OCI-LY1 (cell line): Measurements from ENCODE around the gene SLCO3A1.

Experiments used
- H2AFZ ChIP-seq: fragments of 200-600 bp; sonication (generic), shearing (Covaris generic); 2 replicates; pipeline ENCODE4 v1.6.0; 2014; ENCODE audit warnings: antibody characterized with exemption, mild to moderate bottlenecking, low read length
- H3F3A ChIP-seq: fragments of 200-600 bp; sonication (generic), shearing (Covaris generic); 2 replicates; pipeline ENCODE4 v1.6.0; 2014; ENCODE audit warnings: mild to moderate bottlenecking, antibody characterized with exemption, low read length, moderate library complexity; ENCODE audit not compliant: insufficient read depth
- H3K27ac ChIP-seq: fragments of 200-600 bp; sonication (generic); 2 replicates; pipeline ENCODE4 v1.5.1; 2014; ENCODE audit warnings: low read length, mixed run types, mild to moderate bottlenecking, low read depth; ENCODE audit not compliant: poor library complexity, severe bottlenecking
- H3K27me3 ChIP-seq: fragments of 200-600 bp; sonication (generic); 2 replicates; pipeline ENCODE4 v1.6.0; 2014; ENCODE audit warnings: antibody characterized with exemption, mild to moderate bottlenecking, low read length, moderate library complexity; ENCODE audit not compliant: insufficient read depth
- H3K36me3 ChIP-seq: fragments of 200-600 bp; sonication (generic); 2 replicates; pipeline ENCODE4 v1.6.1; 2014; ENCODE audit warnings: mild to moderate bottlenecking, antibody characterized with exemption, low read length, moderate library complexity, mixed read lengths; ENCODE audit not compliant: insufficient read depth
- H3K4me1 ChIP-seq: fragments of 200-600 bp; sonication (generic); 2 replicates; pipeline ENCODE4 v1.5.1; 2014; ENCODE audit warnings: mild to moderate bottlenecking, low read length, moderate library complexity; ENCODE audit not compliant: insufficient read depth, severe bottlenecking
- H3K4me2 ChIP-seq: fragments of 200-600 bp; sonication (generic), shearing (Covaris generic); 2 replicates; pipeline ENCODE4 v1.6.1; 2014; ENCODE audit warnings: low read length
- H3K4me3 ChIP-seq: fragments of 200-600 bp; sonication (generic); 2 replicates; pipeline ENCODE4 v1.5.1; 2014; ENCODE audit warnings: low read length, low read depth, mild to moderate bottlenecking, mixed read lengths; ENCODE audit not compliant: poor library complexity, severe bottlenecking
- H3K79me2 ChIP-seq: fragments of 200-600 bp; shearing (Covaris generic); 2 replicates; pipeline ENCODE4 v1.6.1; 2016; ENCODE audit warnings: mixed run types, low read length, mixed read lengths; ENCODE audit not compliant: insufficient read depth
- H3K9ac ChIP-seq: fragments of 200-600 bp; sonication (generic), shearing (Covaris generic); 2 replicates; pipeline ENCODE4 v1.6.1; 2014; ENCODE audit warnings: mild to moderate bottlenecking, low read length, mixed read lengths
- H3K9me2 ChIP-seq: fragments of 200-600 bp; sonication (generic), shearing (Covaris generic); 2 replicates; pipeline ENCODE4 v1.6.1; 2014; ENCODE audit warnings: low read depth, mild to moderate bottlenecking, low read length, mixed read lengths
- H3K9me3 ChIP-seq: fragments of 200-600 bp; shearing (Covaris generic); 2 replicates; pipeline ENCODE4 v1.6.1; 2014; ENCODE audit warnings: low read length, mixed read lengths
- H4K20me1 ChIP-seq: fragments of 200-600 bp; sonication (generic), shearing (Covaris generic); 2 replicates; pipeline ENCODE4 v1.6.0; 2016; ENCODE audit warnings: mild to moderate bottlenecking, low read length; ENCODE audit not compliant: insufficient read depth
- EZH2 ChIP-seq: fragments of 200-600 bp; sonication (generic), shearing (Covaris generic); IDR thresholded peaks from 2 replicates; pipeline ENCODE4 v1.8.0; 2017; ENCODE audit warnings: borderline replicate concordance, mixed run types, mild to moderate bottlenecking, antibody characterized with exemption, low read length, moderate library complexity, mixed read lengths
- TF ChIP-seq, protein P1 (sequence below): fragments of 200-600 bp; sonication (generic), shearing (Covaris generic); IDR thresholded peaks from 2 replicates; pipeline ENCODE4 v1.5.1; 2017; ENCODE audit warnings: mild to moderate bottlenecking, antibody characterized with exemption, low read length, moderate library complexity, mixed read lengths

Gene SLCO3A1

DNA sequence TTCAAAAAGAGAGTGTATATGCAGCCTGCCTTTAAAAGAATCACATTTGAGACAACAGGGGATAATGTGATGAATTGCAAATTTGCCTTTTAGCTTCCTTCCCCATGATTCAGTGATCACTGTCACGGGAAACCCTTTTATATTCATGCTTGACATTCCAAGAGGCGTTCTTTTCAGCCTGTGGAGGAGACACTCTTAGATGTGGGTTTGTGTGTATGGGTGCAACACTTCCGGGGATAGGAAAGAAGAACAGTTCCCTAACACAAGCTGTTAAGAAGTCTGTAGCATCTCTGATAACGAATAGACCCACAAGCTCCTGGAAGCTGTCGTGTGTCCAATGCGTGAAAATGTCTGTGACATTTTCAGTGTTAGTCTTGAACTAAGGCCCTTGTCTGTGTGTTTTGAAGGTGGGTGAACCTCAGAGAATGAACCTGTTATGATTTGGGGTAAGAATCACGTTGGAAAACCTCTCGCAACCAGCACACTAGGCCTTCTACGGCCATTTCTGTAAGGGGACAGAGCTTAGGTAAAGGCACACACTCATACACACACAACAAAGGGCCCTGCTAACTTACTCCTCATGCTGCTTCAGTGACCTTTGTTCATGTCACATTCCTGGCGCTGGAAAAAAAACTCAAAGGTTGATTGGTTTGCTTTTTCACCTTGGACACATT lies 311.0 kb downstream of the SLCO3A1 start:
- TF ChIP-seq EZH2 = no peak
- TF ChIP-seq, protein P1, sequence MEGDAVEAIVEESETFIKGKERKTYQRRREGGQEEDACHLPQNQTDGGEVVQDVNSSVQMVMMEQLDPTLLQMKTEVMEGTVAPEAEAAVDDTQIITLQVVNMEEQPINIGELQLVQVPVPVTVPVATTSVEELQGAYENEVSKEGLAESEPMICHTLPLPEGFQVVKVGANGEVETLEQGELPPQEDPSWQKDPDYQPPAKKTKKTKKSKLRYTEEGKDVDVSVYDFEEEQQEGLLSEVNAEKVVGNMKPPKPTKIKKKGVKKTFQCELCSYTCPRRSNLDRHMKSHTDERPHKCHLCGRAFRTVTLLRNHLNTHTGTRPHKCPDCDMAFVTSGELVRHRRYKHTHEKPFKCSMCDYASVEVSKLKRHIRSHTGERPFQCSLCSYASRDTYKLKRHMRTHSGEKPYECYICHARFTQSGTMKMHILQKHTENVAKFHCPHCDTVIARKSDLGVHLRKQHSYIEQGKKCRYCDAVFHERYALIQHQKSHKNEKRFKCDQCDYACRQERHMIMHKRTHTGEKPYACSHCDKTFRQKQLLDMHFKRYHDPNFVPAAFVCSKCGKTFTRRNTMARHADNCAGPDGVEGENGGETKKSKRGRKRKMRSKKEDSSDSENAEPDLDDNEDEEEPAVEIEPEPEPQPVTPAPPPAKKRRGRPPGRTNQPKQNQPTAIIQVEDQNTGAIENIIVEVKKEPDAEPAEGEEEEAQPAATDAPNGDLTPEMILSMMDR = no peak
- no peak overlapping the region for H3K27ac ChIP-seq

DNA sequence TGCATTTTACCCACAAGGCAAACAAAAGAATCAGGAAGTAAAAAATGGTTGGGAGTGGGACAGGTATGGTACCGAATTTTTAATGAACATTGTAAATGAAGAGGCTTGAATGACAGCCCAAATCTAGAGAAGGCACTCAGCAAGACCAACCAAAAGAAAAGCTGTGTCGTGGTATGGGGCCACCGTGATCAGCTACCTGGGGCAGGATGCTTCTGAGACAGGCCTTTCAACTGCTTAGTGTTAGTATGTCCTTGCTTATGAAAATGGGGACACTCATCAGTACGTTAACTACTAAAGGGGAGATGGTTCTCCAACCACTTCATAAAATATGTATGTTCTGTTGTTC lies 311.5 kb downstream of the SLCO3A1 start:
- H4K20me1 ChIP-seq = no peaks in the 10 kb centered on the region
- H3K9ac ChIP-seq = no peak overlapping the region
- no peak overlapping the region for H3K4me2 ChIP-seq
- H3K4me1 ChIP-seq = peaks cover 7% of the 10 kb centered on the region
- H2AFZ ChIP-seq = no peak overlapping the region
- TF ChIP-seq EZH2 = no peak
- TF ChIP-seq, protein P1 = no peak
- no peaks in the 10 kb centered on the region for H3F3A ChIP-seq
- no peaks in the 10 kb centered on the region for H3K36me3 ChIP-seq
- no peaks in the 10 kb centered on the region for H3K9me2 ChIP-seq
- H3K79me2 ChIP-seq = no peaks in the 10 kb centered on the region
- H3K27me3 ChIP-seq = no peaks in the 10 kb centered on the region
- no peak overlapping the region for H3K27ac ChIP-seq
- no peak overlapping the region for H3K4me3 ChIP-seq
- H3K9me3 ChIP-seq = no peaks in the 10 kb centered on the region

More for the DNA sequence above, 311.0 kb downstream of the SLCO3A1 start:
- peaks cover 7% of the 10 kb centered on the region for H3K4me1 ChIP-seq
- H3F3A ChIP-seq = no peaks in the 10 kb centered on the region
- H3K4me3 ChIP-seq = no peak overlapping the region
- H3K36me3 ChIP-seq = no peaks in the 10 kb centered on the region
- no peak overlapping the region for H3K9ac ChIP-seq
- H3K9me3 ChIP-seq = no peaks in the 10 kb centered on the region
- no peaks in the 10 kb centered on the region for H3K9me2 ChIP-seq
- H4K20me1 ChIP-seq = no peaks in the 10 kb centered on the region
- H3K27me3 ChIP-seq = no peaks in the 10 kb centered on the region
- H3K79me2 ChIP-seq = no peaks in the 10 kb centered on the region
- H2AFZ ChIP-seq = no peak overlapping the region
- no peak overlapping the region for H3K4me2 ChIP-seq

DNA sequence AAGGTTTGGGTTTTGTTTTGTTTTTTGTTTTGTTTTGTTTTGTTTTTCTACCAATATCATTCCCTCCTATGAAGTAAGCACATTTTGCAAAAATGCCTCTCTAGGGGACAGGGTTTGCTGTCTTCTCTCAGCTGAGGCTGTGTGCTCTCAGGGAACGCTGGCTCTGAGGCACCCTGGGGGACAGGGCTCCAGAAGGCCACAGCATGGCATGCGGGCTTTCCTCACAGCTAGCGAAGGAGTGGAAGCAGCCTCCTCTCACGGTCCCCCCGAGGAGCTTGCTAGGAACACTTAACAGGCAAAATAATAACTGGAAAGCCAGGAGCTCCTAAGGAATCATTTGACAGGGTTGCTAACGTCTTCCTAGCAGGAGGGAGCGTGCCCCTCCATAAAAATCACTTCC lies 312.5 kb downstream of the SLCO3A1 start:
- Histone ChIP-seq H3K4me2 (no peak overlapping the region), H3K27me3 (no peaks in the 10 kb centered on the region), H3K4me1 (peaks cover 5% of the 10 kb centered on the region), H3K9me2 (no peaks in the 10 kb centered on the region), H4K20me1 (no peaks in the 10 kb centered on the region), H3K27ac (no peak overlapping the region), H3K79me2 (no peaks in the 10 kb centered on the region), H3K9me3 (no peaks in the 10 kb centered on the region), H3F3A (no peaks in the 10 kb centered on the region), H2AFZ (no peak overlapping the region), H3K36me3 (no peaks in the 10 kb centered on the region), H3K4me3 (no peak overlapping the region), H3K9ac (no peak overlapping the region)
- no peak for TF ChIP-seq EZH2
- TF ChIP-seq, protein P1 = no peak
